HG02938 (cell line): ENCODE results near the gene SPATA2.
"Not testable (repeated sequence)": the region's sequence is repeated elsewhere in the genome, so short reads cannot be mapped to it uniquely, and the experiment has no call there.

Experiments used
- ATAC-seq: cut with Tn5 transposase; IDR thresholded peaks from one replicate; pipeline ENCODE4 v1.9.1; 2021; ENCODE audit warnings: mild to moderate bottlenecking, moderate library complexity; ENCODE audit not compliant: unreplicated experiment

The SPATA2 gene

GRCh38 chr20:49904440-49905214 lies 10.7 kb downstream of the SPATA2 start:
- ATAC-seq, result no peak

GRCh38 chr20:49901588-49901987 lies 13.7 kb downstream of the SPATA2 start:
- ATAC-seq, result no peak

- ATAC-seq, result no peak
Measured at GRCh38 chr20:49899541-49900383, 15.6 kb downstream of the SPATA2 start.

- ATAC-seq, result no peak
Measured at GRCh38 chr20:49896204-49896603, 19.1 kb downstream of the SPATA2 start.

- not testable (repeated sequence) for ATAC-seq
Measured at GRCh38 chr20:49895474-49896093, 19.7 kb downstream of the SPATA2 start.

GRCh38 chr20:49894073-49894470 lies 21.3 kb downstream of the SPATA2 start:
- no peak for ATAC-seq

- ATAC-seq, result no peak
Measured at GRCh38 chr20:49893242-49894072, 21.9 kb downstream of the SPATA2 start.

GRCh38 chr20:49892817-49893216 lies 22.5 kb downstream of the SPATA2 start:
- ATAC-seq, result no peak

GRCh38 chr20:49892260-49892659 lies 23.1 kb downstream of the SPATA2 start:
- no peak for ATAC-seq

- ATAC-seq, result no peak
Measured at GRCh38 chr20:49891476-49892110, 23.7 kb downstream of the SPATA2 start.

- no peak for ATAC-seq
Measured at GRCh38 chr20:49890471-49891361, 24.6 kb downstream of the SPATA2 start.

GRCh38 chr20:49889935-49890333 lies 25.4 kb downstream of the SPATA2 start:
- no peak for ATAC-seq

- ATAC-seq, result no peak
Measured at GRCh38 chr20:49889001-49889934, 26.1 kb downstream of the SPATA2 start.

- ATAC-seq, result no peak
Measured at GRCh38 chr20:49888212-49889000, 26.9 kb downstream of the SPATA2 start.

GRCh38 chr20:49887251-49888211 lies 27.8 kb downstream of the SPATA2 start:
- ATAC-seq, result no peak

- ATAC-seq, result no peak
Measured at GRCh38 chr20:49886571-49887213, 28.6 kb downstream of the SPATA2 start.
